GM12872 (cell line): ENCODE data around the gene IGFLR1.

Experiments
- CTCF ChIP-seq: IDR thresholded peaks from 3 replicates; pipeline ENCODE4 v1.5.1; 2011; ENCODE audit warnings: low read depth, mild to moderate bottlenecking, low read length, moderate library complexity; ENCODE audit not compliant: insufficient read depth

The IGFLR1 gene

GRCh38 chr19:35781650-35782049 is 39.4 kb upstream of the IGFLR1 start:
- TF ChIP-seq CTCF = no peak

- TF ChIP-seq CTCF = no peak
Measured at GRCh38 chr19:35780717-35781116, 38.5 kb upstream of the IGFLR1 start.

- no peak for TF ChIP-seq CTCF
Measured at GRCh38 chr19:35780058-35780457, 37.8 kb upstream of the IGFLR1 start.

GRCh38 chr19:35779033-35779432 is 36.8 kb upstream of the IGFLR1 start:
- TF ChIP-seq CTCF = no peak

GRCh38 chr19:35777961-35778360 is 35.7 kb upstream of the IGFLR1 start:
- TF ChIP-seq CTCF = no peak

GRCh38 chr19:35777086-35777841 is 35.0 kb upstream of the IGFLR1 start:
- TF ChIP-seq CTCF = no peak

GRCh38 chr19:35776102-35776788 is 34.0 kb upstream of the IGFLR1 start:
- TF ChIP-seq CTCF = no peak
